ENCODE data around the gene TRAF5.
"Not testable (repeated sequence)": the region's sequence is repeated elsewhere in the genome, so short reads cannot be mapped to it uniquely, and the experiment has no call there.

TRAF5 gene

GRCh38 chr1:211347077-211347844 lies 20.6 kb downstream of the TRAF5 start:
- DNase-seq: no peak

GRCh38 chr1:211348547-211348946 lies 21.9 kb downstream of the TRAF5 start:
- DNase-seq: no peak

GRCh38 chr1:211349741-211350140 lies 23.1 kb downstream of the TRAF5 start:
- no peak for DNase-seq

GRCh38 chr1:211352055-211352454 lies 25.4 kb downstream of the TRAF5 start:
- DNase-seq: not testable (repeated sequence)

GRCh38 chr1:211352465-211352864 lies 25.8 kb downstream of the TRAF5 start:
- DNase-seq: no peak

GRCh38 chr1:211352985-211353515 lies 26.4 kb downstream of the TRAF5 start:
- no peak for DNase-seq

- DNase-seq: no peak
Measured at GRCh38 chr1:211353562-211354212, 27.1 kb downstream of the TRAF5 start.

GRCh38 chr1:211355873-211356272 lies 29.2 kb downstream of the TRAF5 start:
- DNase-seq: no peak

- no peak for DNase-seq
Measured at GRCh38 chr1:211356723-211357407, 30.2 kb downstream of the TRAF5 start.

- DNase-seq: no peak
Measured at GRCh38 chr1:211358685-211359084, 32.1 kb downstream of the TRAF5 start.

GRCh38 chr1:211359876-211360275 lies 33.2 kb downstream of the TRAF5 start:
- no peak for DNase-seq

GRCh38 chr1:211361202-211361601 lies 34.6 kb downstream of the TRAF5 start:
- DNase-seq: no peak

- no peak for DNase-seq
Measured at GRCh38 chr1:211369640-211370039, 43.0 kb downstream of the TRAF5 start.

GRCh38 chr1:211370669-211371068 lies 44.0 kb downstream of the TRAF5 start:
- no peak for DNase-seq

- no peak for DNase-seq
Measured at GRCh38 chr1:211371406-211372105, 44.9 kb downstream of the TRAF5 start.

- DNase-seq: no peak
Measured at GRCh38 chr1:211372463-211372862, 45.8 kb downstream of the TRAF5 start.

- no peak for DNase-seq
Measured at GRCh38 chr1:211375146-211375818, 48.6 kb downstream of the TRAF5 start.

- DNase-seq: no peak
Measured at GRCh38 chr1:211375949-211376348, 49.3 kb downstream of the TRAF5 start.

GRCh38 chr1:211376807-211377470 lies 50.3 kb downstream of the TRAF5 start:
- no peak for DNase-seq

- no peak for DNase-seq
Measured at GRCh38 chr1:211377539-211378450, 51.2 kb downstream of the TRAF5 start.

- DNase-seq: no peak
Measured at GRCh38 chr1:211378844-211379243, 52.2 kb downstream of the TRAF5 start.

Measured in right forelimb (tissue), 1 donor.